Cardiac muscle cell (in vitro differentiated cells and primary cell): Measurements from ENCODE around the gene SMAD3. TPM values are rescaled to one million over a fixed set of nuclear protein-coding genes. Genes with fewer than 3 reads are reported as not detected.

ENCODE experiments used
- DNase-seq, 2 donors: peaks; one replicate each; pipeline versions ENCODE4 v3.0.0 to v3.0.0-alpha.2; 2010 to 2017; ENCODE audit warnings: low read depth in 1 of 2, low spot score in 1 of 2
- H3K27ac ChIP-seq: fragments of 200-600 bp; sonication (generic); 2 replicates; pipeline ENCODE4 v1.5.1; 2016
- H3K27me3 ChIP-seq: fragments of 200-600 bp; sonication (generic); 2 replicates; pipeline ENCODE4 v1.6.0; 2016; ENCODE audit warnings: control low read depth
- H3K36me3 ChIP-seq: fragments of 200-600 bp; sonication (generic); 2 replicates; pipeline ENCODE4 v1.5.1; 2016; ENCODE audit warnings: control low read depth
- H3K4me1 ChIP-seq: fragments of 200-600 bp; sonication (generic); 2 replicates; pipeline ENCODE4 v1.8.1; 2017; ENCODE audit warnings: low read depth, mild to moderate bottlenecking, mixed run types
- H3K4me3 ChIP-seq: fragments of 200-600 bp; sonication (generic); 2 replicates; pipeline ENCODE4 v1.5.1; 2016; ENCODE audit warnings: mild to moderate bottlenecking
- H3K9me3 ChIP-seq: fragments of 200-600 bp; sonication (generic); 2 replicates; pipeline ENCODE4 v1.5.1; 2017; ENCODE audit warnings: low read depth, mild to moderate bottlenecking, control low read depth
- CTCF ChIP-seq: IDR thresholded peaks from 2 replicates; pipeline ENCODE4 v1.5.1; 2012; ENCODE audit warnings: low read depth, mild to moderate bottlenecking, low read length
- polyA plus RNA-seq: library from polyadenylated mRNA; unstranded; fragments of >200 nt; fragmentation: Nextera tagmentation; extraction: Ambion mirVana; gene quantifications from 2 replicates; pipeline ENCODE4 v1.2.1, GENCODE V29; 2016
- total RNA-seq: library from RNA; depleted of rRNA; stranded (reverse); fragments of >200 nt; gene quantifications from 2 replicates; pipeline ENCODE4 v1.2.3, GENCODE V29; 2016

SMAD3 gene
- total and polyA plus RNA-seq, 2 experiments from 2014 or later: 16.3 to 29.2 TPM

DNA sequence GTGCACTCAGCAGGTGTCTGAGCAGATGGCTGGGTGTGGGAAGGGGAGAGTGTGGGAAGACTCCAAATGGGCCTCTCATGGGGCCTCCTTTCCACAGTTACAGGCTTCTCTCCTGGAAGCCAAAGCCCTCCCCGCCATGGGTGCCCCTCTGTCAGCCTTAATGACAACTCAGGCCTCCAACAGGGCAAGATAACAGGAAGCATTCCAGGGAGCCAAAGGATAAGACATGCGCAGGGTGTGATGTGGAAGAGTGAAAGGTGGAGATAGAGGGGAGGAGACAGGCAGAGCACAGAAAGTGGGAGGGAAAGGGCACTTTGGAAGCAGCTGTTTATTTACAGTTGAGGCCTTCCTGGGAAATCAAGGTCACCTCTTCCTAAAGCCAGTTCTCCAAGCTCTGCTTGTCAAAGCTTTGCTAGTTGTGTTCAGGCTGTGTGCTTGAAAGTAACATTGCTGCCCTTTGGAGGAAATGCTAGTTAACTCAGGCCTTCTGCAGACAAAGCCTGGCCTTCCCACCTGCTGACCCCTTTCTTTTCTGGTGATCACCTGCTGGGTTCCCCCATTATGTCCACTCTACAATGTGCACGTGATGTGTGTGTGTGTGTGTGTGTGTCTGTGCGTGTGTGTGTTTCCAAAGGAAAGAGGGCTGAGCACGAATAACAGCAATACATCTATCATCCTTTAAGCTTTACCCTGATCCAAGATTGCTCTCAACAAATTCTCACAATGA is 35.2 kb upstream of the SMAD3 start:
- peak overlapping the region; percentile 81 for H3K27ac ChIP-seq

DNA sequence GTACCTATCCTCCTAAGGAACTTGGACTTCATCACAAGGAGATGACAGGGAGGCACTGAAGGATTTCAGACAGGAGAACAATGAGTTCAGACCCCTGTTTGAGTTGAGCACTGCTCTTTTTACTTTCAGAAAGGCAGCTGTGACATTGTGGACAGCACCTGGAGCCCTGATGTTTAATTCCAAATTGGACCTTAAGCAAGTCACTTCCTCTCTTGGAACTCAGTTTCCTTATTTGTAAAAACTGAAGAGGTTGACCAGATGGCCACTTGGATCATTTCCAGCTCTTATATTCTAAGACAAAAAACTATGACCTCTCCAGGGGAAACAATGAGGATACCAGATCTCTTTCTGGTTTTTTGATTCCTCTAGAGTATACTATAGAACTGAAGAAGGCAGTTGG is 34.1 kb upstream of the SMAD3 start:
- no peaks in the 10 kb centered on the region for H3K9me3 ChIP-seq
- peak overlapping the region; percentile 81 for H3K27ac ChIP-seq
- H3K4me3 ChIP-seq: no peak overlapping the region
- no peak for TF ChIP-seq CTCF
- no peaks in the 10 kb centered on the region for H3K36me3 ChIP-seq
- no peak for DNase-seq
- peaks cover 10% of the 10 kb centered on the region for H3K27me3 ChIP-seq
- peaks cover 31% of the 10 kb centered on the region for H3K4me1 ChIP-seq

More for the DNA sequence above, 35.2 kb upstream of the SMAD3 start:
- H3K27me3 ChIP-seq: peaks cover 10% of the 10 kb centered on the region
- peak in 1 of 2 donors; percentile 72 for DNase-seq
- no peak for TF ChIP-seq CTCF
- H3K36me3 ChIP-seq: no peaks in the 10 kb centered on the region
- peaks cover 41% of the 10 kb centered on the region for H3K4me1 ChIP-seq
- no peak overlapping the region for H3K4me3 ChIP-seq
- H3K9me3 ChIP-seq: no peaks in the 10 kb centered on the region

DNA sequence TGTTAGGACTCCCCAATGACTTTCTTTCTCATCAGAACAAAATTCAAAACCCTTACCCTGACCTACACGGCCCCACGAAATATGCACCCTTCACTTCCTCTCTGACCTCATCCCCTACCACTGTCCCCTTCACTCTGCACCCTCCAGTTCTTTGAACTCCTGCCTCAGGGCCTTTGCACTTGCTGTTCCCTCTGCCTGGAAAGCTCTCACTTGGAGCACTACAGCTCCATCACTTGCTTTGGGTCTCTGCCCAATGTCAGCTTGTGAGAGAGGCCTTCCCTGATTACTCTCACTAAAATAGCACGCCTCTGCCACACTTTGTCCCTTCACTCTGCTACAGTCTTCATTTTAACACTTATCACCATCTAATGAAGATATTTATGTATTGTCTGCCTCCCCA is 32.8 kb upstream of the SMAD3 start:
- no peak for TF ChIP-seq CTCF
- Histone ChIP-seq H3K27me3 (peaks cover 10% of the 10 kb centered on the region), H3K27ac (no peak overlapping the region), H3K4me3 (no peak overlapping the region), H3K36me3 (no peaks in the 10 kb centered on the region), H3K9me3 (no peaks in the 10 kb centered on the region), H3K4me1 (peaks cover 34% of the 10 kb centered on the region)
- no peak for DNase-seq

DNA sequence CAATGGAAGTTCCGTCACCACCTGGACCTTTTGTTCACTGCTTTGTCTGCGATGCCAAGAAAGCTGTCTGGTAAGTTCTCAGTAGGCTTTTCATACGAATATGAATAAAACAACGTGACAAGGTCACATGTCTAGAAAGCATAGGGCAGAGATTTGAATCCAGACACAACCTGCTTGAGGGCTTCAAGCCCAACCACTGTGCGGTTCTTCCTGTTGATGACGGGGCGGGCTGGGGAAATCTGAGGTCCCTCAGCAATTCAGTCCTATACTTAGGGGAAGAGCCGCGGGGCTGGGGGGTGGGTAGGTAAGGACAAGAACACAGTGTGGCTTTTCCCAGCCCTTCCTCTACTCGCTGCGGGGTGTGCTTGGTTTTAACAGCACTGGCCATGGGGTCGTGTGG is 32.4 kb upstream of the SMAD3 start:
- Histone ChIP-seq H3K4me1 (peaks cover 34% of the 10 kb centered on the region), H3K9me3 (no peaks in the 10 kb centered on the region), H3K4me3 (no peak overlapping the region), H3K27me3 (peaks cover 10% of the 10 kb centered on the region), H3K27ac (no peak overlapping the region), H3K36me3 (no peaks in the 10 kb centered on the region)
- DNase-seq: no peak
- TF ChIP-seq CTCF: no peak

GRCh38 chr15:67033571-67034044 is 31.8 kb upstream of the SMAD3 start:
- no peaks in the 10 kb centered on the region for H3K9me3 ChIP-seq
- no peaks in the 10 kb centered on the region for H3K36me3 ChIP-seq
- TF ChIP-seq CTCF: no peak
- H3K4me3 ChIP-seq: peak overlapping the region; percentile 10
- peaks cover 35% of the 10 kb centered on the region for H3K4me1 ChIP-seq
- DNase-seq: no peak
- H3K27me3 ChIP-seq: peaks cover 10% of the 10 kb centered on the region
- H3K27ac ChIP-seq: no peak overlapping the region
